CD14-positive monocyte (primary cell): Measurements from ENCODE around the gene PARVB. TPM values are rescaled to one million over a fixed set of nuclear protein-coding genes. Genes with fewer than 3 reads are reported as not detected.

ENCODE experiments used
- DNase-seq, 3 donors: peaks; one replicate each; pipeline ENCODE4 v3.0.0-alpha.2; 2011 to 2022
- H2AFZ ChIP-seq: 2 replicates; pipeline ENCODE4 v1.6.0; 2012; ENCODE audit warnings: mild to moderate bottlenecking, low read depth, low read length, inconsistent platforms; ENCODE audit not compliant: insufficient read depth, poor library complexity, severe bottlenecking
- H3K27ac ChIP-seq, 2 donors: 1 replicate in 1 of 2; 2 replicates in 1 of 2; pipeline ENCODE4 v1.5.1; 2012 to 2013; ENCODE audit warnings: low read length in 2 of 2, control low read depth in 1 of 2, inconsistent platforms in 1 of 2, low read depth in 1 of 2, mild to moderate bottlenecking in 1 of 2
- H3K27me3 ChIP-seq, 2 donors: one replicate each; pipeline versions ENCODE4 v1.6.0 to v1.6.1; 2011 to 2013; ENCODE audit warnings: low read length in 2 of 2; ENCODE audit not compliant: control insufficient read depth in 2 of 2, insufficient read depth in 2 of 2
- H3K36me3 ChIP-seq, 2 donors: replicated peaks in 1 of 2; 1 replicate in 1 of 2; 2 replicates in 1 of 2; pipeline versions ENCODE4 v1.5.1 to v1.6.1; 2012 to 2013; ENCODE audit warnings: low read length in 2 of 2, control low read depth in 1 of 2, inconsistent platforms in 1 of 2, mild to moderate bottlenecking in 1 of 2; ENCODE audit not compliant: insufficient read depth in 2 of 2, control insufficient read depth in 1 of 2
- H3K4me1 ChIP-seq, 2 donors: 1 replicate in 1 of 2; 2 replicates in 1 of 2; pipeline versions ENCODE4 v1.5.1 to v1.6.1; 2012 to 2013; ENCODE audit warnings: low read length in 2 of 2, control low read depth in 1 of 2, inconsistent platforms in 1 of 2, mild to moderate bottlenecking in 1 of 2, moderate library complexity in 1 of 2; ENCODE audit not compliant: insufficient read depth in 2 of 2, control insufficient read depth in 1 of 2
- H3K4me2 ChIP-seq: replicated peaks from 2 replicates; pipeline ENCODE3; 2012; ENCODE audit warnings: low read length, moderate library complexity, mild to moderate bottlenecking; ENCODE audit not compliant: poor library complexity, severe bottlenecking; ENCODE audit errors: extremely low read depth
- H3K4me3 ChIP-seq, 3 experiments: fragments of 200-600 bp in 1 of 3; sonication (generic) in 1 of 3; replicated peaks in 1 of 3; 1 replicate in 2 of 3; 2 replicates in 1 of 3; pipeline ENCODE4 v1.5.1; 2011 to 2013; ENCODE audit warnings: low read length in 3 of 3, mild to moderate bottlenecking in 3 of 3, control low read depth in 2 of 3, low read depth in 2 of 3, inconsistent platforms in 1 of 3, moderate library complexity in 1 of 3
- H3K79me2 ChIP-seq: 2 replicates; pipeline ENCODE4 v1.6.0; 2012; ENCODE audit warnings: mild to moderate bottlenecking, control low read depth, inconsistent platforms, low read length, moderate library complexity; ENCODE audit not compliant: insufficient read depth
- H3K9ac ChIP-seq: 2 replicates; pipeline ENCODE4 v1.6.0; 2017; ENCODE audit warnings: low read length, mild to moderate bottlenecking; ENCODE audit not compliant: insufficient read depth, poor library complexity, severe bottlenecking
- H3K9me3 ChIP-seq, 2 donors: replicated peaks in 1 of 2; 1 replicate in 1 of 2; 2 replicates in 1 of 2; pipeline versions ENCODE4 v1.5.1 to v1.6.1; 2012 to 2013; ENCODE audit warnings: low read length in 2 of 2, control low read depth in 1 of 2; ENCODE audit not compliant: control insufficient read depth in 1 of 2, insufficient read depth in 1 of 2
- H4K20me1 ChIP-seq: 2 replicates; pipeline ENCODE4 v1.6.0; 2012; ENCODE audit warnings: mild to moderate bottlenecking, low read length, control low read depth, moderate library complexity; ENCODE audit not compliant: insufficient read depth
- H3K27ac Mint-ChIP-seq, 7 donors: one replicate each; pipeline ENCODE4 v1.8.0; 2020; ENCODE audit warnings: mild to moderate bottlenecking in 7 of 7, mixed read lengths in 7 of 7, moderate library complexity in 6 of 7, inconsistent platforms in 2 of 7
- H3K27me3 Mint-ChIP-seq, 3 donors: one replicate each; pipeline ENCODE4 v1.8.0; 2021 to 2022; ENCODE audit warnings: low read depth in 3 of 3, mild to moderate bottlenecking in 3 of 3, mixed read lengths in 3 of 3, moderate library complexity in 3 of 3, inconsistent platforms in 1 of 3
- H3K36me3 Mint-ChIP-seq, 2 donors: one replicate each; pipeline ENCODE4 v1.8.0; 2020; ENCODE audit warnings: mixed read lengths in 2 of 2, inconsistent platforms in 1 of 2, mild to moderate bottlenecking in 1 of 2
- H3K4me1 Mint-ChIP-seq: one replicate; pipeline ENCODE4 v1.8.0; 2020; ENCODE audit warnings: mild to moderate bottlenecking, mixed read lengths
- H3K4me3 Mint-ChIP-seq, 2 donors: one replicate each; pipeline ENCODE4 v1.8.0; 2020; ENCODE audit warnings: mild to moderate bottlenecking in 2 of 2, mixed read lengths in 2 of 2, moderate library complexity in 1 of 2
- H3K9me3 Mint-ChIP-seq, 7 donors: one replicate each; pipeline ENCODE4 v1.8.0; 2020 to 2022; ENCODE audit warnings: mixed read lengths in 7 of 7, mild to moderate bottlenecking in 6 of 7, moderate library complexity in 6 of 7, inconsistent platforms in 2 of 7
- CTCF ChIP-seq: fragments of 200-600 bp; IDR thresholded peaks from one replicate; pipeline ENCODE4 v1.8.0; 2022; ENCODE audit warnings: antibody characterized with exemption, mild to moderate bottlenecking
- WGBS: methylation state at CpG from one replicate; pipeline ENCODE4 v1.1.5; 2013; ENCODE audit warnings: missing lambda C conversion rate; ENCODE audit not compliant: insufficient coverage; 5-methylcytosine and 5-hydroxymethylcytosine counted together
- intact Hi-C, 2 donors: fragments of 100-400 bp; cut with micrococcal nuclease; formaldehyde crosslinking; loops; one replicate each; pipeline versions ENCODE4 v1.15.0 to v1.15.1; 2023
- polyA plus RNA-seq, 3 donors: library from polyadenylated mRNA; depleted of rRNA in 1 of 3; unstranded in 2 of 3; stranded (reverse) in 1 of 3; fragments of 300-500 nt in 2 of 3; fragments of >200 nt in 1 of 3; fragmentation: Illumina TruSeq in 2 of 3; gene quantifications; 1 replicate in 2 of 3; 2 replicates in 1 of 3; pipeline ENCODE4 v1.2.3, GENCODE V29; 2012 to 2021

The PARVB gene
- polyA plus RNA-seq, 3 donors, result 13.4 to 38.5 (median 17.9) TPM

- H3K27ac ChIP-seq, result no peak overlapping the region
- no peak overlapping the region for H3K9ac ChIP-seq
- Mint-ChIP-seq H3K4me3 (no peak overlapping the region), H3K36me3 (peaks cover 2 to 9% of the 10 kb centered on the region in 2 donors), H3K27me3 (peaks cover 1 to 9% (median 2%) of the 10 kb centered on the region in 3 donors), H3K4me1 (peaks cover 13% of the 10 kb centered on the region), H3K9me3 (peaks cover 0 to 6% (median 0%) of the 10 kb centered on the region in 7 donors), H3K27ac (no peak overlapping the region)
- H3K4me1 ChIP-seq, result peaks cover 6 to 7% of the 10 kb centered on the region in 2 donors
- no peaks in the 10 kb centered on the region for H3K79me2 ChIP-seq
- H3K4me2 ChIP-seq, result no peak overlapping the region
- DNase-seq, result no peak
- no peak overlapping the region for H3K4me3 ChIP-seq
- no peak overlapping the region for H2AFZ ChIP-seq
- peaks cover 0 to 9% of the 10 kb centered on the region in 2 donors for H3K36me3 ChIP-seq
- peaks cover 5% of the 10 kb centered on the region for H4K20me1 ChIP-seq
- WGBS, result 85% methylated on average over 1 of the region's 3 CpGs
- H3K9me3 ChIP-seq, result peaks cover 0 to 7% of the 10 kb centered on the region in 2 donors
- TF ChIP-seq CTCF, result no peak
- H3K27me3 ChIP-seq, result no peaks in the 10 kb centered on the region
- intact Hi-C loops, result no loop called here
These were observed 190.1 kb downstream of the PARVB start for GRCh38 chr22:44214187-44214586.

- no peak overlapping the region for H3K4me3 ChIP-seq
- peaks cover 0 to 9% of the 10 kb centered on the region in 2 donors for H3K36me3 ChIP-seq
- no peak overlapping the region for H3K4me2 ChIP-seq
- H3K9me3 ChIP-seq, result peaks cover 0 to 7% of the 10 kb centered on the region in 2 donors
- Mint-ChIP-seq H3K4me3 (no peak overlapping the region), H3K36me3 (peaks cover 2 to 5% of the 10 kb centered on the region in 2 donors), H3K27ac (no peak overlapping the region), H3K9me3 (peaks cover 0 to 3% (median 0%) of the 10 kb centered on the region in 7 donors), H3K4me1 (peaks cover 13% of the 10 kb centered on the region), H3K27me3 (peaks cover 1 to 9% (median 3%) of the 10 kb centered on the region in 3 donors)
- H3K27ac ChIP-seq, result no peak overlapping the region
- WGBS, result 80% methylated on average over 2 of the region's 6 CpGs
- H3K4me1 ChIP-seq, result peaks cover 6 to 7% of the 10 kb centered on the region in 2 donors
- no peaks in the 10 kb centered on the region for H3K79me2 ChIP-seq
- intact Hi-C loops, result no loop called here
- H3K9ac ChIP-seq, result no peak overlapping the region
- H4K20me1 ChIP-seq, result peaks cover 5% of the 10 kb centered on the region
- TF ChIP-seq CTCF, result no peak
- no peaks in the 10 kb centered on the region for H3K27me3 ChIP-seq
- no peak overlapping the region for H2AFZ ChIP-seq
- no peak for DNase-seq
These were observed 190.7 kb downstream of the PARVB start for GRCh38 chr22:44214764-44215163.
